Brain microvascular endothelial cell (primary cell): ENCODE results near the gene MECP2.
"Not testable (repeated sequence)": the region's sequence is repeated elsewhere in the genome, so short reads cannot be mapped to it uniquely, and the experiment has no call there.

Experiments
- DNase-seq: peaks from one replicate; pipeline ENCODE4 v3.0.0-alpha.2; 2020
- H3K27ac ChIP-seq: fragments of 250-450 bp; sonication (Bioruptor Pico); 2 replicates; pipeline ENCODE4 v1.5.1; 2020; ENCODE audit warnings: mild to moderate bottlenecking, moderate library complexity
- H3K27me3 ChIP-seq: fragments of 250-450 bp; sonication (Bioruptor Pico); replicated peaks from 2 replicates; pipeline ENCODE4 v1.5.1; 2020; ENCODE audit warnings: mild to moderate bottlenecking
- H3K36me3 ChIP-seq: fragments of 250-450 bp; sonication (Bioruptor Pico); replicated peaks from 2 replicates; pipeline ENCODE4 v1.5.1; 2020; ENCODE audit warnings: mild to moderate bottlenecking
- H3K4me3 ChIP-seq: 2 replicates; pipeline ENCODE4 v1.5.1; 2011; ENCODE audit warnings: low read depth, mild to moderate bottlenecking, control low read depth, low read length, moderate library complexity
- in situ Hi-C: cut with HindIII; loops from 2 replicates; pipeline ENCODE4 v1.10.0; 2017; ENCODE audit warnings: low sequenced_read_pairs, low pct_ligation_motif_present
- TF ChIP-seq, protein P1 (sequence below): IDR thresholded peaks from 2 replicates; pipeline ENCODE4 v1.5.1; 2011; ENCODE audit warnings: low read depth, mild to moderate bottlenecking, moderate library complexity, low read length, control low read depth, inconsistent platforms; ENCODE audit errors: missing control alignments

MECP2 gene

DNA sequence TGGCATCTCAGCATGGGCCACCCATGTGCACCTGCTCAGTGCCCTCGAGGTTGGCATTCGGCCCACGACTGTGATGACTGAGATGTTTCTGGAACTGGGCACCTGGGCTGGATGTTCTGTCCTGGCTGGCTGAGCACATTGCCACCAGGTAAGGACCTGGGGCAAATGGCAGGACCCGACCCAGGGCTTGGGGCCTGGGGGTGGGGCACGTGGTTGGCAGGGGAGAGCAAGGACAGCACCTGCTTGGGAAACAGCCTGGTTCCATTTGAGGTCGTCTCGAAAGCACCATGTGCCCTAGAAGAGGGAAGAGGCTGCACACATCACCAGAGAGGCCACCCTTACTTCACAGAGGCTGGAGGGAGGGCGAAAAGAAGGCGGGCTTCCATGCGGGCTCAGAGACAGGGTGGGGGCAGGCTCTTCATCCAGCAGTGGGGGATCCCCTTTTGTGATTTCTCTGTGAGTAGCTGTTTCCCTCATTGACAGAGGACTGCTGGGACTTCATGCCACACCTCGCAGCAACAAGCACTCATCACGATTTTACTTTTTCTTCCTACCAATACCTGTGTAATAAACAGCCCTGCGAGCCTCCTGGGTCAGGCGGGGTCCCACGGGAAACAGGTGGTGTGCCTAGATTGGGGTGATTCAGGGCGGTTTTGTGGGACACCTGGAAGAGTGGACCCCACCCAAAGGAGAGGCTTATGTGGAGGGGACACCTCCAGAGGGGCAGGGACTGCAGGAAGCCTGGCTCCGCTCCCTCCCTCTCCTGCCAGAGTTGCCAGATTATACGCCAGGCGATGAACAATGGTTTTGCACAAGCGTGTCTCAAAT is 113.0 kb downstream of the MECP2 start:
- H3K36me3 ChIP-seq: no peaks in the 10 kb centered on the region
- TF ChIP-seq, protein P1, sequence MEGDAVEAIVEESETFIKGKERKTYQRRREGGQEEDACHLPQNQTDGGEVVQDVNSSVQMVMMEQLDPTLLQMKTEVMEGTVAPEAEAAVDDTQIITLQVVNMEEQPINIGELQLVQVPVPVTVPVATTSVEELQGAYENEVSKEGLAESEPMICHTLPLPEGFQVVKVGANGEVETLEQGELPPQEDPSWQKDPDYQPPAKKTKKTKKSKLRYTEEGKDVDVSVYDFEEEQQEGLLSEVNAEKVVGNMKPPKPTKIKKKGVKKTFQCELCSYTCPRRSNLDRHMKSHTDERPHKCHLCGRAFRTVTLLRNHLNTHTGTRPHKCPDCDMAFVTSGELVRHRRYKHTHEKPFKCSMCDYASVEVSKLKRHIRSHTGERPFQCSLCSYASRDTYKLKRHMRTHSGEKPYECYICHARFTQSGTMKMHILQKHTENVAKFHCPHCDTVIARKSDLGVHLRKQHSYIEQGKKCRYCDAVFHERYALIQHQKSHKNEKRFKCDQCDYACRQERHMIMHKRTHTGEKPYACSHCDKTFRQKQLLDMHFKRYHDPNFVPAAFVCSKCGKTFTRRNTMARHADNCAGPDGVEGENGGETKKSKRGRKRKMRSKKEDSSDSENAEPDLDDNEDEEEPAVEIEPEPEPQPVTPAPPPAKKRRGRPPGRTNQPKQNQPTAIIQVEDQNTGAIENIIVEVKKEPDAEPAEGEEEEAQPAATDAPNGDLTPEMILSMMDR: no peak
- no peak for DNase-seq
- H3K27me3 ChIP-seq: no peaks in the 10 kb centered on the region
- no peak overlapping the region for H3K4me3 ChIP-seq
- in situ Hi-C loops: no loop called here
- H3K27ac ChIP-seq: no peak overlapping the region

DNA sequence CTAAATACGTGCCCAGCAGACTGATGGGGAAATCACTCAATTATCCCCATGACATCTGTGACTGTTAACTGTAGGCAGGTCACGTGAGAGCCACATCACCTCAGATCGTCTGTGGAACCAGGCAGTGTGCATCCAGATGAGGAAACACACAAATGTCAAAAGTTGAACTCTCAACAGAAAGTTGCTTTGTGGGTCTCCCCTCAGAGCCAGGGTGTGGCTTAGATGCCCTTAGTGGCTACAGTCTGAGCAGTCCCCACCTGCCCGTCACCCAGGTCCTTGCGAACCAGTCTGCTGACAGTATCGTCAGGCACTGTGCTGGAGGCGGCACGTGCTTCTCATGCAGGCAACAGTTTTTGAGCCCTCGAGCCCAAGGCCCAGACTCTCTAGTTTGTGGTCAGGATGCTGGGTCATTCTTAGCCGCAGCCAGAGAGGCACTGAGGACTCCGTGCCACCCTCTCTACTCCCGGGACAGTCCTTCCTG is 114.2 kb downstream of the MECP2 start:
- DNase-seq: no peak
- Histone ChIP-seq H3K27ac (no peak overlapping the region), H3K4me3 (no peak overlapping the region), H3K27me3 (no peaks in the 10 kb centered on the region), H3K36me3 (no peaks in the 10 kb centered on the region)
- TF ChIP-seq, protein P1: no peak
- in situ Hi-C loops: no loop called here

DNA sequence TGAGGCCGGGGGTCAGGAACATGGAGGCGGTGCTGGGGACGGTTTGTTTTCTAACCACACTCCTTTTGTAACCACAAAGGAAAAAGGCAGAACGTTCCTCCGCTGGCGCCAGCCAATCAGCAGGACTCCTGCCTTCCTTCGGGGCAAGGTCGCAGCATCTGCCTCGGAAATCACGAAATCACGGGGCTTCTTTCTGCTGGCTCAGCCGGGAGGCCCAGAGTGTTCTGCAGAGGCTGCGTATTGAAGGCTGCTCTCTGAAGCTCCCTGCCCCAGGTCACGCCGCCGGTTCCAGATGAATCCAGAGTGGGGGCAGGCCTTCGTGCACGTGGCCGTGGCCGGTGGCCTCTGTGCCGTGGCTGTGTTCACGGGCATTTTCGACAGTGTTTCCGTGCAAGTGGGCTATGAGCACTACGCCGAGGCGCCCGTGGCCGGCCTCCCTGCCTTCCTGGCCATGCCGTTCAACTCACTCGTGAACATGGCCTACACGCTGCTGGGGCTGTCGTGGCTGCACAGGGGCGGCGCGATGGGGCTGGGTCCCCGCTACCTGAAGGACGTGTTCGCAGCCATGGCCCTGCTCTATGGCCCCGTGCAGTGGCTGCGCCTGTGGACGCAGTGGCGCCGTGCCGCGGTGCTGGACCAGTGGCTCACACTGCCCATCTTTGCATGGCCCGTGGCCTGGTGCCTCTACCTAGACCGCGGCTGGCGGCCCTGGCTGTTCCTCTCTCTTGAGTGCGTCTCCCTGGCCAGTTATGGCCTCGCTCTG is 115.6 kb downstream of the MECP2 start:
- Histone ChIP-seq H3K27ac (no peak overlapping the region), H3K36me3 (no peaks in the 10 kb centered on the region), H3K4me3 (no peak overlapping the region), H3K27me3 (no peaks in the 10 kb centered on the region)
- TF ChIP-seq, protein P1: no peak
- in situ Hi-C loops: no loop called here
- no peak for DNase-seq

DNA sequence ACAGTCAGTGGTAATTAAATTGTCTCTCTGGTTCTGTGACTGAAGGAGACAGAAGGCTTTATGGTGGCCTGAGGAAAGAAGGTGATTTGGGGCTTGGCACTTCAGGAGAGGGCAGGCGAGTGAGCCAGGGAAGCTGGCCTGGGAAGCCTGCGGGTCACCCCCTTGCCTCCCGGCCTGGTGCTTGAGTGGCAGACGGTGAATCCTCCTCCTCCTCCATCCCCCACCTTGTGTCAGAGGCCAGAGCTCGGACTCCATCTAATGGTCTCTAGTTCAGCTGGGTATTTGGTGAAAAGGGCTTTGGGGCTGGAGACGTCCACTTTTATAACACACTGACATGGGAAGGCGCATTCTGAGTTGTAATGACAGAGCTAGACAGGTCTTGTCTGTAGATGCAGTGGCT is 116.3 kb downstream of the MECP2 start:
- Histone ChIP-seq H3K27me3 (no peaks in the 10 kb centered on the region), H3K36me3 (no peaks in the 10 kb centered on the region), H3K4me3 (no peak overlapping the region), H3K27ac (no peak overlapping the region)
- in situ Hi-C loops: no loop called here
- DNase-seq: no peak
- TF ChIP-seq, protein P1: no peak

DNA sequence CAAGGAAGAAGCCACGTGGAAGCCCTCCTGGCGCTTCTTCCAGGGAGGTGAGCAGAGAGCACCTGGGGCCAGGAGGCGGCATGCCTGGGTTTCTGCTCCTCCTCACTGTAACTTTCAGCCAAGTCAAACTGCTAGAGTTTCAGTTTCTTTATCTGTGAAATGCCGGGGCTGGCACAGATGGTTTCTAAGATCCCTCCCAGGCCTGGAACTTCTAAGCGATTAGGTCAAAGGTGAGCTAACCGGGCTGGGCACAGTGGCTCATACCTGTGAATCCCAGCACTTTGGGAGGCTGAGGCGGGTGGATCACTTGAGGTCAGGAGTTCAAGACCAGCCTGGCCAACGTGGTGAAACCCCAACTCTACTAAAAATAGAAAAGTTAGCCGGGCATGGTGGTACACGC is 117.1 kb downstream of the MECP2 start:
- H3K36me3 ChIP-seq, H3K4me3 ChIP-seq, H3K27ac ChIP-seq, DNase-seq, H3K27me3 ChIP-seq, in situ Hi-C loops: not testable (repeated sequence)

DNA sequence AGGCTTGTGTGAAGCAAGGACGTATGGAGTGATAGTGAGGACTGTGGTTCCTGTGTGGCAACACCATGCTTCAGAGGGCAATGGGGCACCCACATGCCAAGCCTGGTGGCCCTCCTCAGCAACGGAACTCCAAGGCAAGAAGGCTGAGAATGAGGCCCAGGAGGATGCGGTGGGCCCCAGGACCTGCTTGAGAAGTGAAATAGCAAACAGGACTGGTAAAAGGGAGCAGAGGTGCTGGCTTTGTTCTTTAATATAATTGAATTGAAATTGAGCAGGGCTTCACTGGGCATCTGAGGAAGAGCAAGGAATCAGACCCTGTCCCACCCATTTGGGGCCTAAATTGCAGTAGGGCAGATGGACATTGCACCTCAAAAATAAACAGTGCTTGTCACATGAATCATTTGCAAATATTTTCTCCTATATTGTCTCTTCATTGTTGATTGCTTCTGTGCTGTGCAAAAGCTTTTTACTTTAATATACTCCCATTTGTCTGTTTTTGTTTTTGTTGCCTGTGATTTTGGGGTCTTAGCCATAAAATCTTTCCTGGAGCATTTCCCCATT is 122.7 kb downstream of the MECP2 start:
- in situ Hi-C loops: no loop called here
- no peak overlapping the region for H3K27ac ChIP-seq

More for the DNA sequence above, 122.7 kb downstream of the MECP2 start:
- DNase-seq: no peak
- no peaks in the 10 kb centered on the region for H3K27me3 ChIP-seq
- no peaks in the 10 kb centered on the region for H3K36me3 ChIP-seq
- TF ChIP-seq, protein P1: no peak
- no peak overlapping the region for H3K4me3 ChIP-seq
